SU-DHL-6 (cell line): ENCODE results near the gene MIER2.

Experiments used
- H2AFZ ChIP-seq: fragments of 200-600 bp; sonication (generic); 2 replicates; pipeline ENCODE4 v1.6.1; 2014; ENCODE audit warnings: low read depth, mild to moderate bottlenecking, moderate library complexity, mixed read lengths, antibody characterized with exemption, low read length; ENCODE audit not compliant: severe bottlenecking
- H3F3A ChIP-seq: fragments of 200-600 bp; shearing (Covaris generic); 2 replicates; pipeline ENCODE4 v1.6.0; 2016; ENCODE audit warnings: antibody characterized with exemption, mild to moderate bottlenecking; ENCODE audit not compliant: insufficient read depth
- H3K27ac ChIP-seq: fragments of 200-600 bp; sonication (generic); 2 replicates; pipeline ENCODE4 v1.5.1; 2016; ENCODE audit warnings: low read depth, mild to moderate bottlenecking, low read length, moderate library complexity, mixed read lengths
- H3K27me3 ChIP-seq: fragments of 200-600 bp; sonication (generic), shearing (Covaris generic); 2 replicates; pipeline ENCODE4 v1.6.0; 2014; ENCODE audit warnings: mild to moderate bottlenecking, low read length
- H3K36me3 ChIP-seq: fragments of 200-600 bp; sonication (generic); 2 replicates; pipeline ENCODE4 v1.6.1; 2014; ENCODE audit warnings: mild to moderate bottlenecking, low read length, mixed read lengths
- H3K4me2 ChIP-seq: fragments of 300-600, 200-600 bp; shearing (Covaris generic), sonication (generic); 2 replicates; pipeline ENCODE4 v1.6.0; 2014; ENCODE audit warnings: low read length, low read depth, mild to moderate bottlenecking; ENCODE audit not compliant: poor library complexity, severe bottlenecking
- H3K4me3 ChIP-seq: fragments of 200-600 bp; sonication (generic); 2 replicates; pipeline ENCODE4 v1.5.1; 2014; ENCODE audit warnings: antibody characterized with exemption, low read length, mild to moderate bottlenecking, mixed read lengths; ENCODE audit not compliant: insufficient read depth, poor library complexity, severe bottlenecking
- H3K79me2 ChIP-seq: fragments of 200-600 bp; sonication (generic); 2 replicates; pipeline ENCODE4 v1.6.1; 2014; ENCODE audit warnings: mild to moderate bottlenecking, low read length, moderate library complexity; ENCODE audit not compliant: insufficient read depth
- H3K9ac ChIP-seq: fragments of 200-600 bp; sonication (generic); 2 replicates; pipeline ENCODE4 v1.7.0; 2014; ENCODE audit warnings: mild to moderate bottlenecking, low read length
- H3K9me2 ChIP-seq: fragments of 200-600 bp; sonication (generic); replicated peaks from 2 replicates; pipeline ENCODE4 v1.6.1; 2014; ENCODE audit warnings: low read length; ENCODE audit not compliant: insufficient read depth
- H3K9me3 ChIP-seq: fragments of 200-600 bp; sonication (generic); 2 replicates; pipeline ENCODE4 v1.6.1; 2014; ENCODE audit warnings: low read length, mixed read lengths; ENCODE audit not compliant: insufficient read depth
- H4K20me1 ChIP-seq: fragments of 200-600 bp; sonication (generic); 2 replicates; pipeline ENCODE4 v1.6.1; 2014; ENCODE audit warnings: low read depth, mild to moderate bottlenecking, antibody characterized with exemption, low read length, moderate library complexity, mixed read lengths
- CTCF ChIP-seq: fragments of 200-600 bp; sonication (generic); IDR thresholded peaks from one replicate; pipeline ENCODE4 v1.5.1; 2017; ENCODE audit warnings: antibody characterized with exemption, mild to moderate bottlenecking, low read length, moderate library complexity; ENCODE audit not compliant: insufficient read depth, poor library complexity, severe bottlenecking
- EZH2phosphoT487 ChIP-seq: fragments of 200-600 bp; sonication (generic), shearing (Covaris generic); conservative IDR thresholded peaks from 2 replicates; pipeline ENCODE4 v1.6.1; 2018; ENCODE audit warnings: mild to moderate bottlenecking, antibody characterized with exemption, low read length, moderate library complexity, mixed read lengths

MIER2 gene

DNA sequence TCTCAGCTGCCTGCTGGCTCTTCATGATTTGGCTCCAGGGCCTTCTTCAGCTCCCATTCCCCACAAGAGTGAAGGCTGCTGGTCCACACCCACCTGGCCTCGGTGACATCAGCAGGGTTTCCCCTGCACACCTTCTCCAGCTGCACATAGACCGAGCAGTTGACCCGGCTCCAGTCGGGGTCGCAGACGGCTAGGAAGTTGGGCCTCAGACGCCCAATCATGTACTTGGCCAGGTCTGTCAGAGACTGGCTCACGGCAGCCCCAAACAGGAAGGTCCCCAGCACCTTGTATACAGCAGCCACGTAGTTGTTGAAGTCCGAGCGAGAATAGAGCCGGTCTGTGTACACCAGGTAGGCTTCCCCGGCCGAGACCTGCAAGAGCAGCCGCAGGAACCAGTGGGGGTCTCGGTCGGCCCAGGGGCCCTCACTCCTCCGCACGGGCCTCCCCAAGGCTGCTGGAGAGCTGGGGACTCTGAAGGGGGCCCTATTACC, 57.2 kb downstream of the MIER2 start:
- Histone ChIP-seq H3K27ac (no peak overlapping the region), H3K9me2 (no peaks in the 10 kb centered on the region), H4K20me1 (no peaks in the 10 kb centered on the region), H3K4me3 (no peak overlapping the region), H2AFZ (no peak overlapping the region), H3K36me3 (no peaks in the 10 kb centered on the region), H3K9ac (no peak overlapping the region), H3K79me2 (no peaks in the 10 kb centered on the region), H3F3A (no peaks in the 10 kb centered on the region), H3K4me2 (no peak overlapping the region), H3K27me3 (no peaks in the 10 kb centered on the region), H3K9me3 (no peaks in the 10 kb centered on the region)
- no peak for TF ChIP-seq CTCF
- TF ChIP-seq EZH2phosphoT487 = no peak

- no peaks in the 10 kb centered on the region for H3F3A ChIP-seq
- H3K27ac ChIP-seq = no peak overlapping the region
- H4K20me1 ChIP-seq = no peaks in the 10 kb centered on the region
- no peaks in the 10 kb centered on the region for H3K79me2 ChIP-seq
- H3K36me3 ChIP-seq = no peaks in the 10 kb centered on the region
- H3K27me3 ChIP-seq = no peaks in the 10 kb centered on the region
- H3K4me3 ChIP-seq = no peak overlapping the region
- TF ChIP-seq CTCF (no peak), EZH2phosphoT487 (no peak)
- H3K4me2 ChIP-seq = no peak overlapping the region
- H2AFZ ChIP-seq = no peak overlapping the region
- no peaks in the 10 kb centered on the region for H3K9me3 ChIP-seq
- H3K9me2 ChIP-seq = no peaks in the 10 kb centered on the region
- no peak overlapping the region for H3K9ac ChIP-seq
These were observed 61.2 kb downstream of the MIER2 start for GRCh38 chr19:283395-283794.

GRCh38 chr19:282501-282900, 62.1 kb downstream of the MIER2 start:
- H3K27me3 ChIP-seq = no peaks in the 10 kb centered on the region
- no peak overlapping the region for H3K4me3 ChIP-seq
- no peaks in the 10 kb centered on the region for H3K36me3 ChIP-seq
- no peaks in the 10 kb centered on the region for H3K9me2 ChIP-seq
- H3F3A ChIP-seq = no peaks in the 10 kb centered on the region
- H3K9me3 ChIP-seq = no peaks in the 10 kb centered on the region
- H4K20me1 ChIP-seq = no peaks in the 10 kb centered on the region
- no peak overlapping the region for H3K4me2 ChIP-seq
- H2AFZ ChIP-seq = no peak overlapping the region
- no peak overlapping the region for H3K9ac ChIP-seq
- TF ChIP-seq CTCF (no peak), EZH2phosphoT487 (no peak)
- H3K27ac ChIP-seq = no peak overlapping the region
- no peaks in the 10 kb centered on the region for H3K79me2 ChIP-seq
